ENCODE data around the gene EFCAB5. TPM values are rescaled to one million over a fixed set of nuclear protein-coding genes. Genes with fewer than 3 reads are reported as not detected.
"Not testable (repeated sequence)": the region's sequence is repeated elsewhere in the genome, so short reads cannot be mapped to it uniquely, and the experiment has no call there.

EFCAB5 gene
- total RNA-seq, 2 experiments from 2014 or later = 0.25 to 0.53 TPM

GRCh38 chr17:30021708-30022317 lies 80.4 kb downstream of the EFCAB5 start:
- intact Hi-C loops (cut with DNase I, micrococcal nuclease) = loop anchor here (1.0 to 2.0 kb wide), 3 partner anchors 215 to 441 kb away; no protein-coding TSS in a partner anchor
- POLR2A ChIA-PET = interaction anchor here (1.0 to 1.2 kb wide), 2 partner anchors 92 to 214 kb away, joined by 3 to 5 read pairs; partner anchors contain the start of gene SSH2
- Histone ChIP-seq H3K27ac (ENCODE audit: low read depth in 1 of 2, low read length in 2 of 2) (no peak overlapping the region), H3K9me3 (ENCODE audit: control insufficient read depth in 1 of 2, insufficient read depth in 1 of 2, low read length in 2 of 2) (no peaks in the 10 kb centered on the region), H3K36me3 (ENCODE audit: insufficient read depth, low read length) (no peaks in the 10 kb centered on the region), H3K4me1 (ENCODE audit: insufficient read depth, low read length) (no peaks in the 10 kb centered on the region), H3K4me3 (ENCODE audit: low read length) (no peak overlapping the region), H3K27me3 (ENCODE audit: control insufficient read depth in 1 of 2, insufficient read depth in 2 of 2, low read length in 2 of 2) (no peaks in the 10 kb centered on the region)
- H3K9me3 Mint-ChIP-seq = no peaks in the 10 kb centered on the region
- no peak overlapping the region for H3K4me3 Mint-ChIP-seq
- H3K4me1 Mint-ChIP-seq (ENCODE audit: low read depth) = no peaks in the 10 kb centered on the region
- DNase-seq (peak in 9 of 14 experiments; percentile 3 to 73 (median 24)), ATAC-seq (ENCODE audit: poor library complexity) (peak; percentile 78)
- H3K27ac Mint-ChIP-seq = no peak overlapping the region
- TF ChIP-seq CTCF (IDR thresholded peaks at IDR 0.05) = peak; percentile 98
- no peaks in the 10 kb centered on the region for H3K36me3 Mint-ChIP-seq (ENCODE audit: low read depth)
- H3K27me3 Mint-ChIP-seq = peaks cover 10% of the 10 kb centered on the region
- CTCF ChIA-PET = interaction anchor here (0.6 to 1.2 kb wide), 9 partner anchors 9 to 441 kb away, joined by 3 to 14 read pairs (median 3); no protein-coding TSS in a partner anchor

GRCh38 chr17:30025325-30025724 lies 83.9 kb downstream of the EFCAB5 start:
- H3K27ac ChIP-seq (ENCODE audit: low read depth in 1 of 2, low read length in 2 of 2); H3K27me3 ChIP-seq (ENCODE audit: control insufficient read depth in 1 of 2, insufficient read depth in 2 of 2, low read length in 2 of 2); CTCF ChIA-PET; H3K4me3 ChIP-seq (ENCODE audit: low read length); H3K36me3 ChIP-seq (ENCODE audit: insufficient read depth, low read length); H3K4me1 Mint-ChIP-seq (ENCODE audit: low read depth); DNase-seq; ATAC-seq (ENCODE audit: poor library complexity); POLR2A ChIA-PET; H3K4me1 ChIP-seq (ENCODE audit: insufficient read depth, low read length); intact Hi-C loops (cut with DNase I, micrococcal nuclease); H3K36me3 Mint-ChIP-seq (ENCODE audit: low read depth); H3K4me3 Mint-ChIP-seq; H3K27ac Mint-ChIP-seq; H3K9me3 ChIP-seq (ENCODE audit: control insufficient read depth in 1 of 2, insufficient read depth in 1 of 2, low read length in 2 of 2); H3K9me3 Mint-ChIP-seq: not testable (repeated sequence)
- H3K27me3 Mint-ChIP-seq = peaks cover 10% of the 10 kb centered on the region

- H3K4me3 Mint-ChIP-seq = no peak overlapping the region
- H3K4me3 ChIP-seq (ENCODE audit: low read length) = no peak overlapping the region
- no peaks in the 10 kb centered on the region for H3K27me3 Mint-ChIP-seq
- H3K27me3 ChIP-seq (ENCODE audit: control insufficient read depth in 1 of 2, insufficient read depth in 2 of 2, low read length in 2 of 2) = no peaks in the 10 kb centered on the region
- no peaks in the 10 kb centered on the region for H3K36me3 Mint-ChIP-seq (ENCODE audit: low read depth)
- intact Hi-C loops (cut with DNase I, micrococcal nuclease) = loop anchor here in 1 of 2 experiments (2.0 kb wide), 1 partner anchor 65 kb away; no protein-coding TSS in a partner anchor
- CTCF ChIA-PET = interaction anchor here (0.6 to 1.0 kb wide), 4 partner anchors 66 to 265 kb away, joined by 3 to 6 read pairs (median 4); no protein-coding TSS in a partner anchor
- H3K4me1 Mint-ChIP-seq (ENCODE audit: low read depth) = no peaks in the 10 kb centered on the region
- no peaks in the 10 kb centered on the region for H3K4me1 ChIP-seq (ENCODE audit: insufficient read depth, low read length)
- TF ChIP-seq CTCF (IDR thresholded peaks at IDR 0.05) = no peak
- DNase-seq (no peak), ATAC-seq (ENCODE audit: poor library complexity) (no peak)
- H3K9me3 ChIP-seq (ENCODE audit: control insufficient read depth in 1 of 2, insufficient read depth in 1 of 2, low read length in 2 of 2) = no peaks in the 10 kb centered on the region
- H3K27ac Mint-ChIP-seq = no peak overlapping the region
- H3K27ac ChIP-seq (ENCODE audit: low read depth in 1 of 2, low read length in 2 of 2) = no peak overlapping the region
- no peaks in the 10 kb centered on the region for H3K36me3 ChIP-seq (ENCODE audit: insufficient read depth, low read length)
- H3K9me3 Mint-ChIP-seq = no peaks in the 10 kb centered on the region
- POLR2A ChIA-PET = no interaction called here
These were observed 86.2 kb downstream of the EFCAB5 start for GRCh38 chr17:30027676-30028075.
